Heart left ventricle (tissue), 13 donors: ENCODE data around the gene EIF2B5.
"Not testable (repeated sequence)": the region's sequence is repeated elsewhere in the genome, so short reads cannot be mapped to it uniquely, and the experiment has no call there.

Experiments
- CTCF ChIP-seq, 12 donors: fragments of 200-600 bp; sonication (generic) in 4 of 12; IDR thresholded peaks; one replicate each; pipeline versions ENCODE4 v1.5.0 to v1.8.0; 2018 to 2022; ENCODE audit warnings: antibody characterized with exemption in 12 of 12, mild to moderate bottlenecking in 5 of 12
- POLR2A ChIP-seq, 2 donors: fragments of 450-650 bp; IDR thresholded peaks; one replicate each; pipeline ENCODE4 v1.6.1; 2017; ENCODE audit warnings: antibody characterized with exemption in 2 of 2, mild to moderate bottlenecking in 2 of 2, moderate library complexity in 2 of 2
- donor health status: ischemic (EF 13 %, LVEDD 7.1; RV severe dilation, severe dysfunction).
- donor health status: DM: no; HTN: yes; CAD: no.
- donor health status: DM: no; HTN: no; CAD: no.
- donor health status: ischemic (EF 25% LVEDD 6.9; RV normal size, moderate dysfunction).
- donor health status: ischemic (EF 25% LVEDD 5.7; RV mildly dilated, moderate dysfunction).
- donor health status: ischemic (EF 35%, LVEDD 5.7; RV mildly dilated, moderate dysfunction).
- donor health status: nonischemic (EF 11% LVEDD 7.7; RV severe dilation, severe dysfunction).
- donor health status: DM: yes; HTN: yes; CAD: no.
- donor health status: PGD.
- donor health status: ischemic (EF 29% LVEDD 5.4; RV normal size, mild dysfunction).
- donor health status: nonischemic (EF 23%, LVEDD 6.1; RV moderate dilation, normal function).

GRCh38 chr3:184121031-184121430, 14.1 kb upstream of the EIF2B5 start:
- not testable (repeated sequence) for TF ChIP-seq CTCF, POLR2A (IDR thresholded peaks at IDR 0.05)
